Measurements from ENCODE around the gene C10orf95. TPM values are rescaled to one million over a fixed set of nuclear protein-coding genes. Genes with fewer than 3 reads are reported as not detected.
"Not testable (repeated sequence)": the region's sequence is repeated elsewhere in the genome, so short reads cannot be mapped to it uniquely, and the experiment has no call there.

Gene C10orf95
- 0.70 TPM for polyA plus RNA-seq

GRCh38 chr10:102451105-102451969 is at the start of gene C10orf95:
TSS of gene C10orf95 (minus strand) at chr10:102451543. CDS start at chr10:102451093, 450 bp downstream.
- H3K4me1 Mint-ChIP-seq, result peaks cover 8 to 18% (median 10%) of the 10 kb centered on the region in 3 donors
- no peaks in the 10 kb centered on the region for H3K27me3 Mint-ChIP-seq
- peaks cover 2% of the 10 kb centered on the region for H3K36me3 Mint-ChIP-seq
- H3K4me3 Mint-ChIP-seq, result peak within 1 kb of the TSS; percentile 92 to 99 (median 96)
- peak within 1 kb of the TSS; percentile 67 to 97 (median 95) for H3K27ac Mint-ChIP-seq
- H3K9me3 Mint-ChIP-seq, result no peaks in the 10 kb centered on the region

GRCh38 chr10:102500686-102501085 is 49.3 kb upstream of the C10orf95 start:
- H3K27me3 Mint-ChIP-seq, H3K36me3 Mint-ChIP-seq, H3K27ac Mint-ChIP-seq, H3K9me3 Mint-ChIP-seq: not testable (repeated sequence)
- Mint-ChIP-seq H3K4me3 (peak overlapping the region in 1 of 4 donors; percentile 8), H3K4me1 (peaks cover 6 to 20% (median 15%) of the 10 kb centered on the region in 3 donors)

- H3K27ac Mint-ChIP-seq, result no peak overlapping the region
- peak overlapping the region in 1 of 4 donors; percentile 30 for H3K4me3 Mint-ChIP-seq
- no peaks in the 10 kb centered on the region for H3K9me3 Mint-ChIP-seq
- H3K36me3 Mint-ChIP-seq, result peaks cover 2% of the 10 kb centered on the region
- peaks cover 6 to 12% (median 9%) of the 10 kb centered on the region in 3 donors for H3K4me1 Mint-ChIP-seq
- no peaks in the 10 kb centered on the region for H3K27me3 Mint-ChIP-seq
These were observed 48.0 kb upstream of the C10orf95 start for GRCh38 chr10:102499356-102499755.

- Mint-ChIP-seq H3K27ac (no peak overlapping the region), H3K4me3 (no peak overlapping the region), H3K36me3 (peaks cover 2% of the 10 kb centered on the region), H3K27me3 (no peaks in the 10 kb centered on the region), H3K4me1 (peaks cover 10 to 19% (median 11%) of the 10 kb centered on the region in 3 donors), H3K9me3 (no peaks in the 10 kb centered on the region)
These were observed 46.2 kb upstream of the C10orf95 start for GRCh38 chr10:102497545-102497944.

GRCh38 chr10:102493771-102494170 is 42.4 kb upstream of the C10orf95 start:
- no peak overlapping the region for H3K4me3 Mint-ChIP-seq
- H3K9me3 Mint-ChIP-seq, result no peaks in the 10 kb centered on the region
- H3K27ac Mint-ChIP-seq, result no peak overlapping the region
- peaks cover 5 to 14% (median 13%) of the 10 kb centered on the region in 3 donors for H3K4me1 Mint-ChIP-seq
- peaks cover 2% of the 10 kb centered on the region for H3K36me3 Mint-ChIP-seq
- no peaks in the 10 kb centered on the region for H3K27me3 Mint-ChIP-seq

GRCh38 chr10:102492983-102493382 is 41.6 kb upstream of the C10orf95 start:
- peak overlapping the region in 1 of 4 donors; percentile 48 for H3K4me3 Mint-ChIP-seq
- peak overlapping the region in 1 of 3 donors; percentile 27 for H3K27ac Mint-ChIP-seq
- H3K9me3 Mint-ChIP-seq, result no peaks in the 10 kb centered on the region
- H3K36me3 Mint-ChIP-seq, result peaks cover 2% of the 10 kb centered on the region
- no peaks in the 10 kb centered on the region for H3K27me3 Mint-ChIP-seq
- H3K4me1 Mint-ChIP-seq, result peaks cover 5 to 12% (median 10%) of the 10 kb centered on the region in 3 donors

GRCh38 chr10:102492344-102492939 is 41.1 kb upstream of the C10orf95 start:
- H3K4me1 Mint-ChIP-seq, result peaks cover 5 to 12% (median 10%) of the 10 kb centered on the region in 3 donors
- peaks cover 2% of the 10 kb centered on the region for H3K36me3 Mint-ChIP-seq
- no peaks in the 10 kb centered on the region for H3K27me3 Mint-ChIP-seq
- H3K27ac Mint-ChIP-seq, result peak overlapping the region in 1 of 3 donors; percentile 67
- H3K9me3 Mint-ChIP-seq, result no peaks in the 10 kb centered on the region
- H3K4me3 Mint-ChIP-seq, result no peak overlapping the region

GRCh38 chr10:102491136-102491535 is 39.8 kb upstream of the C10orf95 start:
- peaks cover 5 to 10% (median 6%) of the 10 kb centered on the region in 3 donors for H3K4me1 Mint-ChIP-seq
- no peaks in the 10 kb centered on the region for H3K9me3 Mint-ChIP-seq
- peaks cover 2% of the 10 kb centered on the region for H3K36me3 Mint-ChIP-seq
- H3K27me3 Mint-ChIP-seq, result no peaks in the 10 kb centered on the region
- H3K27ac Mint-ChIP-seq, result no peak overlapping the region
- no peak overlapping the region for H3K4me3 Mint-ChIP-seq

- Mint-ChIP-seq H3K36me3 (peaks cover 2% of the 10 kb centered on the region), H3K4me1 (no peaks in the 10 kb centered on the region), H3K9me3 (no peaks in the 10 kb centered on the region), H3K27ac (no peak overlapping the region), H3K4me3 (no peak overlapping the region), H3K27me3 (no peaks in the 10 kb centered on the region)
These were observed 33.9 kb upstream of the C10orf95 start for GRCh38 chr10:102485093-102485784.

GRCh38 chr10:102484021-102484420 is 32.7 kb upstream of the C10orf95 start:
- no peak overlapping the region for H3K27ac Mint-ChIP-seq
- H3K36me3 Mint-ChIP-seq, result peaks cover 2% of the 10 kb centered on the region

GRCh38 chr10:102480396-102480795 is 29.1 kb upstream of the C10orf95 start:
- H3K9me3 Mint-ChIP-seq, result no peaks in the 10 kb centered on the region
- H3K4me1 Mint-ChIP-seq, result peaks cover 0 to 6% (median 6%) of the 10 kb centered on the region in 3 donors
- no peak overlapping the region for H3K27ac Mint-ChIP-seq
- no peaks in the 10 kb centered on the region for H3K27me3 Mint-ChIP-seq
- H3K4me3 Mint-ChIP-seq, result no peak overlapping the region
- peaks cover 2% of the 10 kb centered on the region for H3K36me3 Mint-ChIP-seq

More at GRCh38 chr10:102484021-102484420, 32.7 kb upstream of the C10orf95 start:
- no peaks in the 10 kb centered on the region for H3K27me3 Mint-ChIP-seq
- peaks cover 0 to 3% (median 2%) of the 10 kb centered on the region in 3 donors for H3K4me1 Mint-ChIP-seq
- H3K9me3 Mint-ChIP-seq, result no peaks in the 10 kb centered on the region
- no peak overlapping the region for H3K4me3 Mint-ChIP-seq

GRCh38 chr10:102479651-102480050 is 28.3 kb upstream of the C10orf95 start:
- no peak overlapping the region for H3K4me3 Mint-ChIP-seq
- H3K27ac Mint-ChIP-seq, result no peak overlapping the region
- H3K27me3 Mint-ChIP-seq, result no peaks in the 10 kb centered on the region
- H3K36me3 Mint-ChIP-seq, result peaks cover 2% of the 10 kb centered on the region
- peaks cover 0 to 6% (median 6%) of the 10 kb centered on the region in 3 donors for H3K4me1 Mint-ChIP-seq
- no peaks in the 10 kb centered on the region for H3K9me3 Mint-ChIP-seq

- peak overlapping the region in 1 of 3 donors; percentile 59 for H3K27ac Mint-ChIP-seq
- no peaks in the 10 kb centered on the region for H3K27me3 Mint-ChIP-seq
- H3K9me3 Mint-ChIP-seq, result no peaks in the 10 kb centered on the region
- H3K36me3 Mint-ChIP-seq, result no peaks in the 10 kb centered on the region
- no peak overlapping the region for H3K4me3 Mint-ChIP-seq
- peaks cover 0 to 6% (median 6%) of the 10 kb centered on the region in 3 donors for H3K4me1 Mint-ChIP-seq
These were observed 25.3 kb upstream of the C10orf95 start for GRCh38 chr10:102476466-102477141.

GRCh38 chr10:102475451-102476040 is 24.2 kb upstream of the C10orf95 start:
- Mint-ChIP-seq H3K27me3 (no peaks in the 10 kb centered on the region), H3K4me1 (peaks cover 0 to 6% (median 6%) of the 10 kb centered on the region in 3 donors), H3K4me3 (no peak overlapping the region), H3K27ac (no peak overlapping the region), H3K9me3 (no peaks in the 10 kb centered on the region), H3K36me3 (no peaks in the 10 kb centered on the region)
